Left ventricle myocardium inferior (tissue), 1 donor: Measurements from ENCODE around the gene RAC2. TPM values are rescaled to one million over a fixed set of nuclear protein-coding genes. Genes with fewer than 3 reads are reported as not detected.

Source experiments
- DNase-seq: peaks from one replicate; pipeline ENCODE4 v3.0.0-alpha.2; 2020
- H3K27ac ChIP-seq: fragments of 200-600 bp; replicated peaks from 2 replicates; pipeline ENCODE4 v1.8.0; 2021
- H3K27me3 ChIP-seq: fragments of 200-600 bp; 2 replicates; pipeline ENCODE4 v1.8.0; 2021; ENCODE audit warnings: low read depth
- H3K36me3 ChIP-seq: fragments of 200-600 bp; 2 replicates; pipeline ENCODE4 v1.8.0; 2021
- H3K4me1 ChIP-seq: fragments of 200-600 bp; 2 replicates; pipeline ENCODE4 v1.8.0; 2021
- H3K4me3 ChIP-seq: fragments of 200-600 bp; 2 replicates; pipeline ENCODE4 v1.8.0; 2021; ENCODE audit warnings: mild to moderate bottlenecking, moderate library complexity
- H3K9me3 ChIP-seq: fragments of 200-600 bp; replicated peaks from 2 replicates; pipeline ENCODE4 v1.8.0; 2021
- intact Hi-C: fragments of 100-400 bp; cut with micrococcal nuclease; formaldehyde crosslinking; loops from one replicate; pipeline ENCODE4 v1.11.0; 2022
- total RNA-seq: library from RNA; stranded (reverse); fragmentation: NEBNext Ultra II Directional; extraction: Animal tissue kit (Norgen Biotek cat#: 25700); gene quantifications from one replicate; pipeline ENCODE4 v1.2.1, GENCODE V29; 2021
- TF ChIP-seq, protein P1 (sequence below): fragments of 200-600 bp; IDR thresholded peaks from 2 replicates; pipeline ENCODE4 v1.8.0; 2021; ENCODE audit warnings: antibody characterized with exemption, mild to moderate bottlenecking, borderline replicate concordance
- donor health status: DM: no; HTN: yes; CAD: no; lungs with severe emphysema.

The RAC2 gene
- total RNA-seq, 1 donor from 2014 or later = 1.8 TPM

- TF ChIP-seq, protein P1, sequence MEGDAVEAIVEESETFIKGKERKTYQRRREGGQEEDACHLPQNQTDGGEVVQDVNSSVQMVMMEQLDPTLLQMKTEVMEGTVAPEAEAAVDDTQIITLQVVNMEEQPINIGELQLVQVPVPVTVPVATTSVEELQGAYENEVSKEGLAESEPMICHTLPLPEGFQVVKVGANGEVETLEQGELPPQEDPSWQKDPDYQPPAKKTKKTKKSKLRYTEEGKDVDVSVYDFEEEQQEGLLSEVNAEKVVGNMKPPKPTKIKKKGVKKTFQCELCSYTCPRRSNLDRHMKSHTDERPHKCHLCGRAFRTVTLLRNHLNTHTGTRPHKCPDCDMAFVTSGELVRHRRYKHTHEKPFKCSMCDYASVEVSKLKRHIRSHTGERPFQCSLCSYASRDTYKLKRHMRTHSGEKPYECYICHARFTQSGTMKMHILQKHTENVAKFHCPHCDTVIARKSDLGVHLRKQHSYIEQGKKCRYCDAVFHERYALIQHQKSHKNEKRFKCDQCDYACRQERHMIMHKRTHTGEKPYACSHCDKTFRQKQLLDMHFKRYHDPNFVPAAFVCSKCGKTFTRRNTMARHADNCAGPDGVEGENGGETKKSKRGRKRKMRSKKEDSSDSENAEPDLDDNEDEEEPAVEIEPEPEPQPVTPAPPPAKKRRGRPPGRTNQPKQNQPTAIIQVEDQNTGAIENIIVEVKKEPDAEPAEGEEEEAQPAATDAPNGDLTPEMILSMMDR = no peak
- H3K27ac ChIP-seq = no peak overlapping the region
- peaks cover 84% of the 10 kb centered on the region for H3K27me3 ChIP-seq
- no peaks in the 10 kb centered on the region for H3K4me1 ChIP-seq
- H3K36me3 ChIP-seq = no peaks in the 10 kb centered on the region
- no peak overlapping the region for H3K4me3 ChIP-seq
- no peaks in the 10 kb centered on the region for H3K9me3 ChIP-seq
- DNase-seq = peak; percentile 43
- intact Hi-C loops = no loop called here
Observed at GRCh38 chr22:37228106-37229011, 15.7 kb downstream of the RAC2 start.

DNA sequence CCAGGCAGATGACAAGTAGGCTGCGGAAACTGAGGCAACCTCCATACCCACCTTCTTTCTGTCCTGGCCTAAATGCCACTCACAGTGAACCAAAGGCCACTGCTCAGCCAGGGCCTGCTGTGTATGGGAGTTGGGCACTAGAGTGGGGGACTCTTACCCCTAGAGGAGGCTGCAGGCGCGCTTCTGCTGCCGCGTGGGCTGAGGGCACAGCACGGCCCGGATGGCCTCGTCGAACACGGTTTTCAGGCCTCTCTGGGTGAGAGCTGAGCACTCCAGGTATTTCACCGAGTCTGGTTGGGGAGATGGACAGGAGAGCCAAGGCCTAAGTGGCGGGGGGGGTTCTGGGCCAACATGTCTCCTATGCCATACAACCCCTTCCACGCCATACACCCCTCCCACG lies 17.6 kb downstream of the RAC2 start:
- intact Hi-C loops = no loop called here
- H3K9me3 ChIP-seq = no peaks in the 10 kb centered on the region
- no peak overlapping the region for H3K4me3 ChIP-seq
- TF ChIP-seq, protein P1 = no peak
- H3K36me3 ChIP-seq = no peaks in the 10 kb centered on the region
- H3K4me1 ChIP-seq = no peaks in the 10 kb centered on the region
- no peak for DNase-seq
- H3K27ac ChIP-seq = no peak overlapping the region
- H3K27me3 ChIP-seq = peaks cover 81% of the 10 kb centered on the region

- TF ChIP-seq, protein P1 = no peak
- intact Hi-C loops = no loop called here
- DNase-seq = no peak
- H3K4me3 ChIP-seq = no peak overlapping the region
- no peaks in the 10 kb centered on the region for H3K36me3 ChIP-seq
- H3K4me1 ChIP-seq = no peaks in the 10 kb centered on the region
- H3K27ac ChIP-seq = no peak overlapping the region
- H3K9me3 ChIP-seq = no peaks in the 10 kb centered on the region
- H3K27me3 ChIP-seq = peaks cover 81% of the 10 kb centered on the region
Observed at GRCh38 chr22:37226087-37226486, 18.0 kb downstream of the RAC2 start.

GRCh38 chr22:37225481-37225880 lies 18.6 kb downstream of the RAC2 start:
- H3K4me1 ChIP-seq = no peaks in the 10 kb centered on the region
- H3K27ac ChIP-seq = no peak overlapping the region
- H3K9me3 ChIP-seq = no peaks in the 10 kb centered on the region
- no peaks in the 10 kb centered on the region for H3K36me3 ChIP-seq
- intact Hi-C loops = no loop called here
- DNase-seq = no peak
- H3K27me3 ChIP-seq = peaks cover 81% of the 10 kb centered on the region
- TF ChIP-seq, protein P1 = no peak
- H3K4me3 ChIP-seq = no peak overlapping the region

DNA sequence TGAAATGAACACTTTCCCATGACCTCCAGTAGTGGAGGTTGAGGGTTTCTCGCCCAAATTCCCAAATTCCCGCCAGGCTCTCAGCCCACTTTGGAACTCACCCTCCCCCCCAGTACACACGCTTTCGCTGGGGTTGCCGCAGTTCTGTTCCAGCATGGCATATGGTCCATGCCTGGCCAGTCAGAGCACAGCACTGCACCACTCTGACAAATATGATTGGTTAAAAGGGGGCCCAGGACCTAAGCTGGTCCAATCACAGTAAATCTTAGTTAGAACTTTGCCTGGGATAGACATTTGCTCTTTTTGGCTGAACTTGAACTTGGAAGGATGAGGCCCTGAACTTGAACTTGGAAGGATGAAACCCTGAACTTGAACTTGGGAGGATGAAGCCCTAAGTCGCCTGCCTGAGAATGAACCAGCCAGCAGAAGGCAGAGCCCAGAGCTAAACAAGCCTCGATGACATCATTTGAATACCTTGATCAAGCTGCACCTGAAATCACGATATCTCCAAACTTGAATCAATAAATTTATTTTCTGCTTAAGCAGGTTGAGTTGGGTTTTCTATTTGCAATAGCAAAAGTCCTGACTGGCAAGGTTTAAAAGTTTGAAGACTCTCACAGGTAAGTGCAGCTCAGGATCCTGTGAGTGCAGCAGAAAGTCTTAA lies 19.2 kb downstream of the RAC2 start:
- no peaks in the 10 kb centered on the region for H3K9me3 ChIP-seq
- TF ChIP-seq, protein P1 = no peak
- H3K36me3 ChIP-seq = no peaks in the 10 kb centered on the region
- no peaks in the 10 kb centered on the region for H3K4me1 ChIP-seq
- H3K27ac ChIP-seq = no peak overlapping the region
- DNase-seq = no peak
- H3K4me3 ChIP-seq = no peak overlapping the region
- peaks cover 83% of the 10 kb centered on the region for H3K27me3 ChIP-seq
- intact Hi-C loops = no loop called here
